Stimulated activated CD4-positive, alpha-beta T cell treated with anti-CD3 and anti-CD28 coated beads, Interleukin-12 subunit alpha, Interleukin-12 subunit beta, amount 100 ng/mL, for 48 hours (primary cell): ENCODE results near the gene VTA1.

Source experiments
- DNase-seq, 3 donors: peaks; one replicate each; pipeline ENCODE4 v3.0.0-alpha.2; 2020; ENCODE audit warnings: low read depth in 2 of 3, low spot score in 1 of 3

The VTA1 gene

DNA sequence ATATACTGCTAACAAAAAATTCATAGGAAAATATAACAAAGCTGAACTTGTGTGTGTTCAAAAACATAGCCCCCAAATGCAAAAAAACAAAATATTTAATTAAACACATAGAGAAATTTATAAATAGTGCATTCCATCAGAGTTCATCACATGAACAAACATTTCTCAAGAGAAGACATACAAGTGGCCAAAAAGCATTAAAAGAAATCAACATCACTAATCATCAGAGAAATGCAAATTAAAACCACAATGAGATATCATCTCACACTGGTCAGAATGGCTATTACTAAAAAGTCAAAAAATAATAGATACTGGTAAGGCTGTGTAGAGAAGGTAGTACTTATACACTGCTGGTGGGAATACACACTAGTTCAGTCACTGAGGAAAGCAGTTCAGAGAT lies 115.2 kb downstream of the VTA1 start:
- no peak for DNase-seq

DNA sequence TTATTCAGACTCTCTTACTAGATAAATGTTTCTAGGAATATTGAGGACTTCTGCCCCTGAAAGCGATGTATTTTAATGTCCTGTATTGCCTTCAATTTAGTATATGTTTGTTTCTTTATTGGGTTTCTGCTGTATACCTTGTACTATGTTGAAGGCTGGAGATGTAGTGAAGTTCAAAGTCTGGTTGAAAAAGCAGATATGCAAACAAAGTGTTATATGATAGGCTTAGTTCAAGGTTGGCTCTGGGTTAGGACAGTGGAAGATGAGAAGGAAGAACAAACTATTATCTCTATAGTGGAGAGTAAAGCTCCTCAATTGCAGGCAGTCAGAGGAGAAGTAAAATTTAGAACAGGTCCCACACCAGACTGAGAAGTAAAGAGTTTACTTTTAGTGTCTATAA lies 118.4 kb downstream of the VTA1 start:
- no peak for DNase-seq

DNA sequence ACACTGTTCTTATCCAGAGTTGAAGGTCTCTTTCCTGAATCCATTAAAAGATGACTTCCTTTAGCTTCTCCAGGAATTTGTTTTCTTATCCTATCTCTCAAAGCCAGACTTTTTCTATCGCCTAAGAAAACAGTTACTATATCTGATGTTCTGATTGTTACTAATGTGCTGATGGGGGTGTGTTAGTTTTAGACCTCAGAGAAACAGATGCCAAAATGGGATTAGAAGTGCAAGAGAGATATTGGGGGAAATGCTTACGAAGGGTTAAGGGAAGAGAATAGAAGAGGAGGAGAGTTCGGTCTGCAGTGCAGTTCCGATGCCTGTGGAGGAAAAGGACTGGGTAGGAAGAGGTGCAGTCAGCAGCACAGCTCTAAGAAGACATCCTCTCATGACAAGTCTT lies 119.0 kb downstream of the VTA1 start:
- DNase-seq = no peak

DNA sequence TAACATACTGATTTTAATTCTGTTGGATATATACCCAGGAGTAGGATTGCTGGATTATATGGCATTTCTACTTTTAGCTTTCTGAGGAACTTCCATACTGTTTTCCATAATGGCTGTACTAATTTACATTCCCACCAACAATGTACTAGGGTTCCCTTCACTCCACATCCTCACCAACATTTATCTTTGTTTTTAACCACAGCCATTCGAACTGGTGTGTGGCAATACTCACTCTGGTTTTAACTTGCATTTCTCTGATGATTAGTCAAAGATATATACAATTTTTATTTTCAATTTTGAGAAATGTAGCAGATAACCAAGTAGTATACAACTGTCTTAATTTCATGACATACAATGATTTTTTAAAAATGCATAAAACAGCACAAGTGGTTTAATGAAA lies 124.4 kb downstream of the VTA1 start:
- no peak for DNase-seq
